C4-2B (cell line): ENCODE results near the gene RASGRP3.

Experiments
- ZFX ChIP-seq: fragments of 450-650 bp; IDR thresholded peaks from 2 replicates; pipeline ENCODE4 v1.6.1; 2017
- TF ChIP-seq, protein P1 (sequence below): fragments of 450-650 bp; conservative IDR thresholded peaks from 2 replicates; pipeline ENCODE4 v1.5.1; 2017; ENCODE audit warnings: mild to moderate bottlenecking

DNA sequence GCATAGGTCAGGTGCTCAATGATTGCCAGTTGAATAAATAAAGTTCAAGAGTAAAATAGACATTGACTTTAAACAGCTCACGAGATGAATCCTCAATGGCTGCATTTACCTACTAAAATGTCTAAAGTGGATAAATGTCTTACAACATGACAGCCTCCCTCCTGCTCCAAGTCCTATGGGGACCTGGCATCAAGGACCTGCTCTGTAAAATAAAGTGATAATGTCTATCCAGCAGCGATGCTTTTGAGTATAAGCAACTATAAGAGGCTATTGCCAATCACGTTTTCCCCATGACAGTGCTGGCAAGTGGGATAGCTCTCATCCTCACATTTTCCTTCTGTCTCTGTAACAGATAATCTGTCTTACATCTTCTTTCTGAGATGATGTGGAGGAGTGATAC is 37.0 kb downstream of the RASGRP3 start:
- TF ChIP-seq, protein P1, sequence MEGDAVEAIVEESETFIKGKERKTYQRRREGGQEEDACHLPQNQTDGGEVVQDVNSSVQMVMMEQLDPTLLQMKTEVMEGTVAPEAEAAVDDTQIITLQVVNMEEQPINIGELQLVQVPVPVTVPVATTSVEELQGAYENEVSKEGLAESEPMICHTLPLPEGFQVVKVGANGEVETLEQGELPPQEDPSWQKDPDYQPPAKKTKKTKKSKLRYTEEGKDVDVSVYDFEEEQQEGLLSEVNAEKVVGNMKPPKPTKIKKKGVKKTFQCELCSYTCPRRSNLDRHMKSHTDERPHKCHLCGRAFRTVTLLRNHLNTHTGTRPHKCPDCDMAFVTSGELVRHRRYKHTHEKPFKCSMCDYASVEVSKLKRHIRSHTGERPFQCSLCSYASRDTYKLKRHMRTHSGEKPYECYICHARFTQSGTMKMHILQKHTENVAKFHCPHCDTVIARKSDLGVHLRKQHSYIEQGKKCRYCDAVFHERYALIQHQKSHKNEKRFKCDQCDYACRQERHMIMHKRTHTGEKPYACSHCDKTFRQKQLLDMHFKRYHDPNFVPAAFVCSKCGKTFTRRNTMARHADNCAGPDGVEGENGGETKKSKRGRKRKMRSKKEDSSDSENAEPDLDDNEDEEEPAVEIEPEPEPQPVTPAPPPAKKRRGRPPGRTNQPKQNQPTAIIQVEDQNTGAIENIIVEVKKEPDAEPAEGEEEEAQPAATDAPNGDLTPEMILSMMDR, result no peak
- TF ChIP-seq ZFX, result no peak
